SK-N-SH treated with all-trans-retinoic acid at 6 μM for 48 hours (cell line): ENCODE measurements around the gene SDE2.

Experiments used
- CREB5 ChIP-seq: fragments of 250-450 bp; sonication (Bioruptor Pico); IDR thresholded peaks from 2 replicates; pipeline ENCODE4 v1.5.1; 2020; ENCODE audit warnings: low read depth, mild to moderate bottlenecking, moderate library complexity
- CSDC2 ChIP-seq: fragments of 250-450 bp; sonication (Bioruptor Pico); IDR thresholded peaks from 2 replicates; pipeline ENCODE4 v1.5.0; 2020; ENCODE audit warnings: mild to moderate bottlenecking, moderate library complexity
- ESRRG ChIP-seq: fragments of 250-450 bp; sonication (Bioruptor Pico); IDR thresholded peaks from 2 replicates; pipeline ENCODE4 v1.6.1; 2021; ENCODE audit warnings: mild to moderate bottlenecking
- RARB ChIP-seq: fragments of 250-450 bp; sonication (Bioruptor Pico); IDR thresholded peaks from 2 replicates; pipeline ENCODE4 v1.8.0; 2021; ENCODE audit warnings: mild to moderate bottlenecking, moderate library complexity

GRCh38 chr1:226002667-226003501 is 3.7 kb upstream of the SDE2 start:
- TF ChIP-seq CSDC2 (no peak), CREB5 (no peak), RARB (no peak), ESRRG (no peak)
